C1 segment of cervical spinal cord (tissue), 14 donors: ENCODE results near the gene RNU1-1.
A peak's percentile ranks its signal among the peaks of the same experiment; 100 is the strongest.
"Not testable (repeated sequence)": the region's sequence is repeated elsewhere in the genome, so short reads cannot be mapped to it uniquely, and the experiment has no call there.

Experiments
- DNase-seq, 14 donors: peaks; one replicate each; lab custom pipeline; 2025; lab: John Stamatoyannopoulos, UW

Gene RNU1-1

DNA sequence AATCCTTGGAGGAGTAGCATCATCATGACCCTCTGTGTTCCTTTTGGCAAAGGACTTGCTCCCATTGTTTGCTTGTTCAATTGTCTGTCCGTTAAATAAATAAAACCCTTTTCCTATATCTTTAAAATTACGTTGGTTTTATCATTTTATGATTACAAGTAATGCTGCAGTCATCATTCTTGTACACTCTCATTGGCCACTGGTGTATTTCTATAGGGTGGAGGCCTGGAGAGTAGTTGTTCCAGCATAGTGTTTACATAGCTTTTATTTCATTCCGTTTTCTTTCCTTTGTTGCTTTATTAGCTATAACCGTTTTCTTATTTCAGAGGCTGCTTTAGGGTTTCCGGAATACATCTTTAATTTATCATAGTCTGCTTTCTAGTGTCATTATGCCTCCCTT lies 7.6 kb upstream of the RNU1-1 start:
- DNase-seq = not testable (repeated sequence)

- peak in 1 of 14 donors; percentile 10 for DNase-seq
Measured at GRCh38 chr1:16521288-16521583, 7.2 kb upstream of the RNU1-1 start.

DNA sequence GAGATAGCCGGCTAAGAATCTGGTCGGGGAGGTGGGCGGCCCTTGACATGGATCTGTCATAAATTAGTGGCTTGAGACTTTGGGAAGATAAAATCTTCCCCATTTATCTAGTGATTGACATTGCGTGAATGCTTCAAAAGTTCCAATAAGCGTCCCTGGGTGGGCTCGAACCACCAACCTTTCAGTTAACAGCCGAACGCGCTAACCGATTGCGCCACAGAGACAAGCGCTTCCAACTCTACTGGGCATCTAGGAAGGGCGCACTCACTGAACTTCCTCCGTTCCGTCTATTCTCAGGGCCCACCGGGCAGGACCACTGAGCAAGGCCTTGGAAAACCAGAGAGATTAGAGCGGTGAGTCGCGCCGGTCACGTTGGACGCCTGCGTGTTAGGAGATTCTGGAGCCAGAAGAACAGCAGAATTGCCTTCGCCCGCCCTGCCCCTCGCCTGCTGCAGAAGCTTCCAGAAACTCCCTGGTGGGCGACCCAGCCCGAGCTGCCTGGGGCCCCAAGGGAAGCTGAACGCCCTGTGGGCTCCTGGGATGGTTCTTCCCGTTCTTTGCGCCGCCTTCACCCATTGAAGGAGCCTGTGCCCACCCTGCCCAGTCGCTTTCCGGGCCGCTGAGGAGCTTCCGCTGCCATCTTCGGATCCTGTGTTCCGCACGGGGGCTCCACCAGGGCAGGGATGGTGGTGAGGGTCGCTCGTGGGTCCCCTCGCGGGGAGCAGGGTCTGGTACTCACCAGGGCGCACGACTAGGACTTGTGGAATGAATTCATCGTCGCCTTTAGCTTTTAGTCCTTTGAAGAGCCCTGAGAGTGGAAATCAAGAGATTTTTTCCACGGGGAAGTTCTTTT lies 6.6 kb upstream of the RNU1-1 start:
- DNase-seq = peak in 4 of 14 donors; percentile 5 to 23 (median 20)

- DNase-seq = not testable (repeated sequence)
Measured at GRCh38 chr1:16519255-16519951, 5.3 kb upstream of the RNU1-1 start.

DNA sequence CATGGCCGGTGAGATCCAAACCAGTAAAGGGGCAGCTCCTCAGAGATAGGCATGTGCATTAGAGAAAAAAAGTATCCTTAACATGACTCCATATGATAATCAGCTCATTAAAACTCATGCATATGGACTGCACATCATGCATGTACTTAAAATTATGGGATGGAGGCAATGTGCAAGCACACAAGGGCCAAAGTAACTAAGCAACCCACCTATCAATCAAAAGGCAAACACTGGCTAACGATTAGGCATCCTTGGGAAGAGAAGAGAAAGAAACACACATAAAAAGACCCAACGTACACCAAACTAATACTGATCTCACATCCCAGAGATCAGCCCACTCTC lies 4.8 kb upstream of the RNU1-1 start:
- not testable (repeated sequence) for DNase-seq

DNA sequence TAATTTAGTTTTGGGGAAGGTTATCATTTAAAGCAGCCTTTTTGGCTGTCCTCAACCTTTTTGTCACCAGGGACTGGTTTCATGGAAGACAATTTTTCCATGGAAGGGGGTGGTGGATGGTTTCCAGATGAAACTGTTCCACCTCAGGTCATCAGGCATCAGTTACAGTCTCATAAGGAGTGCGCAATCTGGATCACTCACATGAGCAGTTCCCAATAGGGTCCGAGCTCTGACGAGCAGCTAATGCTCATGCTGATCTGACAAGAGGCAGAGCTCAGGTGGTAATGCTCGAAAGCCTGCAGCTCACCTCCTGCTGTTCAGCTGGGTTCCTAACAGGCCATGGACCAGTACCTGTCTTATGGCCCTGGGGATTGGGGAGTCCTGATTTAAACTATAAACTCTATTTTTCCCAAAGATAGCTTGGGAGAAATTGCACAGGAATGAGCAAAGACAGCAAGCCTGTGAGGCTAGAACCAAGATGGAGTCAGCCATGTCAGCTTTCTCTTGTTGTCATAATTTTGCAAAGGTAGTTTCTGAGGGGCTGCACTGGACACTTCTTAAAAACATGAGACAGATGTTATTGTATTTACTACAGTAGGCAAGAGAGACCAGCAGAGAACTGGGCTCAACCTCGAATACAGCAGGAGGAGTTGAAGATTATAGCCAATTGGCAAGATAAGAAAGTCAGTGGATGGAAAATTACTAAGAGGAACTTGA lies 2.8 kb upstream of the RNU1-1 start:
- DNase-seq = not testable (repeated sequence)

DNA sequence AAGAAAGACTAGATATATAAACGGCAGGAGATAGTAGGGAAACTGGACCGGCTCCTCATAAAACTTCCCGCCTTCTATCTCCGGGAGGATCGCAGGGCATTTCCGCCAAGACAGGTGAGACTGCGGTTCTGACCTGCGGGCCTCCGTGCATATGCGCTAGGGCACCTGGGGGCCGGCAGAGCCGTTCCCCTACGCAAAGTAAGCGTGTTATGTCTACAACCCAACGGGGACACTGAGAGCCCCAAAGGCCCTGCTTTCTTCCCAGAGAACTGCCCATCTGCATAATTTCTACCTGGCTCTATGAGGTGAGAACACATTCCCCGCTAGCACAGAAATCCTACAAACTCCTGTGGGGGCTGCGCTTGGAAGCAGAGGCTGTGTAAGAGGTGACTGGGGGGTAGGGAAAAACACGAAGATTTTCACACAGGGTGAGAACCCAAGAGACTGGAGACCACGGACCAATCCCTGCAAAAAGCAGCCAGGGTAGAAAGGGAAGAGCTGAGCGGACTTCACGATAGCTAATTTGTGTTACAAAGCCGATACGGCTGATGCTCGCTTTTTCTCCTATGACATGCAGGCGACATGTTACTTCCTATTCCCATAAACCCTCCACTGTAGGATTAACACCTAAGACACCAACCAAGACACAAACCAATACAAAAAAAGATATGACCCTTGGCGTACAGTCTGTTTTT lies 526 bp downstream of the RNU1-1 start:
- peak in 4 of 14 donors; percentile 50 to 72 (median 57) for DNase-seq

DNA sequence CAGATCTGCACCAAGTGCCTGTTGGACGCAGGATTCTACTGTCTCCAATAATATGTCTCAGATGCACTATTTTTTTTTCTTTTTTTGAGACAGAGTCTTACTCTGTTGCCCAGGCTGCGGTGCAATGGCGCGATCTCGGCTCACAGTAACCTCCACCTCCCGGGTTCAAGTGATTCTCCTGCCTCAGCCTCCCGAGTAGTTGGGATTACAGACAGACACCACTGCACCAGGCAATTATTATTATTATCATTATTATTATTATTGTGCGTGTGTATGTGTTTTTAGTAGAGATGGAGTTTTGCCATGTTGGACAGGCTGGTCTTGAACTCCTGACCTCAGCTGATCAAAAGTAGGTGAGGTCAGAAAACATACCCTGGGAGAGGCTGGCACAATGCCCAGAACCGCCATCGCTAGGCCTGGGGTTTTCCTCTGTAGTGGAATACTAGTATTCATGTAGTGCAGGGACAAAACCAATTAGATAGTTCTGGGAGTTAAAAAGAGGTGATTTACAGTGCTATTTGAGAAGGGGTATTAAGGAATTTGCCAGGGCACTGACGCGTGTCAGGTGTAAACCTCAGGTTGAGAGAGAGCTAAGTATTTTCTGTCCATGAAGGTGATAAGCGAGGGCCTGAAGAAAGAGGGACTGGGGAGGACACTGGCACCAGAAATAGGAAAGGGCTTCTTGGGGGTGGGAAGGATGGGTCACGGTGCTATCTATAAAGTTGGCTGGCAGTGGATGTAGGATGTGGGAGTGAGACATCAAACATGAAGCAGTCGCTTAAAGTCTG lies 1.3 kb downstream of the RNU1-1 start:
- DNase-seq = not testable (repeated sequence)

- DNase-seq = not testable (repeated sequence)
Measured at GRCh38 chr1:16511926-16512325, 2.2 kb downstream of the RNU1-1 start.

DNA sequence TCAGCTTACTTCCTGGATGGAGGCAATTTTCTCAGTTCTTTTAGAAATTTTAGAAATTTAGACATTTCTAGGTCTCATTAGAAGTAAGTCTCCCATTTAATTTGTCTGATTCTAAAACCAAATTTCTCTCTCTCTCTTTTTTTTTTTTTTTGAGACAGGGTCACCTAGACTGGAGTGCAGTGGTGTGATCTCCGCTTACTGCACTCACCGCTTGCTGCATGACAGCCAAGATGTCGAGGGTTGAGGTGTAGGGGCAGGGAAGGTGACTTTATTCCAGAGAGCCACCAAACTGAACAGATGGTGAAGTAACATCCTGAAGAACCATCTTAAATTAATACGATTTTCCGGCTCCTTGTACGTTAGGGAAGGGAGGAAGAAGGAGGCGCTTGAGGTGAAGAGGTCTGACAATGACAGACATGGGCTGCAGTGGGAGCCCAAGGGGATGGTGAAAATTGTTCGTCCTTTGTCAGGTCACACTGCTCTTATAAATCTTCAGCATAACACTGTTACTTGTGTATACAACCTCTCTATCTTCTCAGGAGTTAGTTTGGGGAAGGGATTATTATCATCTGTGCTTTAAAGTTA lies 5.1 kb downstream of the RNU1-1 start:
- not testable (repeated sequence) for DNase-seq

DNA sequence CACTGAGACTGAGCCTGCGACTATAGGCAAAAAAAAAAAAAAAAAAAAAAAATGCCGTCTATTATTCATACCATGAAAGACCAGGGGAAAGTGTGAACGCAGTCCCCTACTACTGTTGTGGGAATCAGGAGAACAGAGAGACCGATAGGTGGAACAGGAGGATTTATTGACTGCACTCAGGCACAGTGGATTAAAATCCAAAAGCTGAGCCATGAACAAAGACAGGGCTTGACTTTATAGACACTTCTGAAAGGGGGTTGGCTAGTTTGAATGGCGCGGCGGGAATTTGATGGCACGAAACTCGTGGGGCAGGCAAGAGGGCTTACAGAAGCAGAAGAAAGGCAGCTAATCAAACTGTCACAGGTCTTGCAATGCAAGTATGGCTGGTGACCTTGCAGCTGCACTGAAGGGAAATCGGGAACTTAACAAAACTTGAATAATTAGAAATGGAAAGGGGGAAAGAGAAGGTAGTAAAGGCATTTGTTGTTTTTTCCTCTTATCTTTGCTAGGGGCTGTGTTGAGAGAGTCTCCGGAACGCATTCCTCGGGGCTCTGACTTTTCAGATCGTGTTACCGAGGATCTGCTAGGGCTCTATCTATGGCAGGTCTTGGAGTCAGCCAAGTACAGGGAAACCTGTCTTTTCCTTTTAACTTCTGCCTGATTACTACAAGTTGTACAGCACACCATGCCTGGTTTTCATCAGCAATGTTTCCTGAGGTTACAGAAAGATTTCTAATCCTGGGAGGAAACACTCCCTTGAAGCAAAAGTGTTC lies 7.5 kb downstream of the RNU1-1 start:
- not testable (repeated sequence) for DNase-seq

GRCh38 chr1:16505870-16506269 lies 8.2 kb downstream of the RNU1-1 start:
- DNase-seq = not testable (repeated sequence)

DNA sequence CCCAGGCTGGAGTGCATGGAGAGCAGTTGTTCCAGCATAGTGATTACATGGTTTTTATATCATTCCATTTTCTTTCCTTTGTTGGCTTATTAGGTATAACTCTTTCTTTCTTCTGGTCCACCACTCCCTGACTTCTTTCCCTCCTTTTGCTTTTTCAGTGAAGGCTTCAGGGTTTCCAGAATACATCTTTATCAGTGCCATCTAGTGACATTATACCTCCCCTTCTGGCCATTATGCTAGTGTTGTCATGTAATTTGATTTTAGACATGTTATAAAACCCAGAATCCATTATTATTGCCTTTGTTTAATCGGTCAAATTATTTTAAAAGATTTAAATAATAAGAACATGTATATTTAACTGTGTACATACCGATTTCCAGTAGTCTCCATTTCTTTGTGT lies 10.6 kb downstream of the RNU1-1 start:
- no peak for DNase-seq

GRCh38 chr1:16501446-16501845 lies 12.6 kb downstream of the RNU1-1 start:
- not testable (repeated sequence) for DNase-seq

- peak in 1 of 14 donors; percentile 16 for DNase-seq
Measured at GRCh38 chr1:16500975-16501374, 13.1 kb downstream of the RNU1-1 start.

GRCh38 chr1:16500466-16500865 lies 13.6 kb downstream of the RNU1-1 start:
- peak in 2 of 14 donors; percentile 3 to 13 for DNase-seq

DNA sequence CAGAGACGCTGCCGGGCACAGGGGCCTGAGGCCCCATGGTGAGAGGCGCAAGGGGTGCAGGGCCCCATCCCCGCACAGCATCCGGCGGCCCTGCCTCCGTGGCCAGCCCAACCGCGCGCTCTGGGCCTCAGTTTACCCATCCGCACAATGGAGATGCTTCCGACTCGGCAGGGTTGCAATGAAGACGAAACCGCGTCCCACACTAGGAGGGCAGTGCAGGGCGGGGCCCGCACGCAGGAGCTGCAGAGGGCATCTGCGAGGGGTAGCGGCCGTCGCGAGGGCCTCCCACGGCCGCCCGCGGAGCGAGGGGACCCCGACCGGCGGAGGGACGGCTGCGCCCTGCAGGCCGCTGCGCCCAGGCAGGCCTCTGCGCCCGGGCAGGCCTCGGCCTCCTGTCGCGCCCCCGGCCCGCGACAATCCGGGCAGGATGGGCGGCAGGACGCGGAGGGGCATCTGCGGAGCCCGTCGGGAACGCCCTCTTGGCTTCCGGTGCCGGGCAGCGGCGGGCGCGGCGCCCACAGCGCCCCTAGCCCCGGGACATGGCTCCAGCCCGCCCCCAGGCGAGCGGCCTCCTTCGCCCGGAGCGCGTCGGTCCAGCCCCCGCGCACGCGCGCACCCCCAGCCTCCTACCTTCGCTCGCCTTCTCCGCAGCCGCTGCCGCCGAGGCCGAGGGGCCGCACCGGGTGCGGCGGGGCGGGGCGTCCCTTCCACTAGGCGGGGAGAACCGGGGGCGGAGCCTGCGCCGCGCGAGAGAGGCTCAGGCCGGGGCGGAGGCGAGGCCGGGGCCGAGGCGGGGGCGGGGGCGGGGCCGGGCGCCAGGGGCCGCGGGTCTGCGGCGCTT lies 15.3 kb downstream of the RNU1-1 start:
- DNase-seq = peak in 13 of 14 donors; percentile 35 to 86 (median 68)

DNA sequence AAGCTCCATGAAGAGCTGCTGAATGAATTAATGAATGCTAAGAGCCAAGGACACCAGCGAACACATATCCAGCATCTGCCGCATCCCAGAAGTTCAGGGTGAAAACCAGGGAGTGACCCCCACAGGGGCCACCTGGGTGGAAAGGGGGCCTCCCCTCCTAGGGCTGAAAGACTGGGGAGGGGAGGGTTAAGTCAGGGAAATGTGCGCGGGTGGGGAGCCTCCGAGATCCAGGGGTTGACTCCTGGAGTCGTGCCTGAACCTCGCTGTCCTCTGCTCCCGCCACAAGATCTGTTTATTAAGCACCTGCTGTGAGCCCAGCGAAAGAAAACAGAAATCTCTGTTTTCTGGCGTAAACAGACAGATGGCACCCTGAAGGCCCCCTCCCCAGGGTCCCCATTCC lies 16.0 kb downstream of the RNU1-1 start:
- DNase-seq = peak in 1 of 14 donors; percentile 45

GRCh38 chr1:16497474-16497904 lies 16.6 kb downstream of the RNU1-1 start:
- DNase-seq = peak in 1 of 14 donors; percentile 25
